SK-N-SH (cell line): ENCODE data around the gene TLE6. TPM values are rescaled to one million over a fixed set of nuclear protein-coding genes. Genes with fewer than 3 reads are reported as not detected.
A peak's percentile ranks its signal among the peaks of the same experiment; 100 is the strongest.

Source experiments
- CTCF ChIP-seq: fragments of 200-600 bp; sonication (generic); IDR thresholded peaks from 2 replicates; pipeline ENCODE4 v1.6.1; 2017; ENCODE audit warnings: antibody characterized with exemption, mild to moderate bottlenecking, moderate library complexity
- EZH2phosphoT487 ChIP-seq: fragments of 200-600 bp; sonication (generic); IDR thresholded peaks from 2 replicates; pipeline ENCODE4 v1.6.1; 2017; ENCODE audit warnings: low read depth, mixed run types, mild to moderate bottlenecking, antibody characterized with exemption, moderate library complexity, borderline replicate concordance
- FOXJ3 ChIP-seq: sonication (generic); formaldehyde crosslinking; IDR thresholded peaks from 2 replicates; pipeline ENCODE4 v1.5.1; 2020; ENCODE audit warnings: mild to moderate bottlenecking, missing genetic modification reagents
- FOXM1 ChIP-seq: IDR thresholded peaks from 2 replicates; pipeline ENCODE4 v1.4.0; 2012; ENCODE audit warnings: low read depth, mild to moderate bottlenecking
- GABPA ChIP-seq: IDR thresholded peaks from 2 replicates; pipeline ENCODE4 v1.4.0; 2012; ENCODE audit warnings: low read depth, mild to moderate bottlenecking
- IRF3 ChIP-seq: fragments of 150-350 bp; IDR thresholded peaks from 2 replicates; pipeline ENCODE4 v1.6.1; 2016; ENCODE audit warnings: mild to moderate bottlenecking, low read depth, low read length
- MXI1 ChIP-seq: IDR thresholded peaks from 2 replicates; pipeline ENCODE4 v1.6.1; 2012; ENCODE audit warnings: mild to moderate bottlenecking, low read depth, low read length, improper control_type of control experiment
- PBX3 ChIP-seq: IDR thresholded peaks from 2 replicates; pipeline ENCODE4; 2012
- RCOR1 ChIP-seq: fragments of 150-350 bp; IDR thresholded peaks from 2 replicates; pipeline ENCODE4 v1.6.1; 2017; ENCODE audit warnings: antibody characterized with exemption, low read length
- RXRA ChIP-seq: IDR thresholded peaks from 2 replicates; pipeline ENCODE4 v1.4.0; 2012; ENCODE audit warnings: low read depth, mild to moderate bottlenecking, borderline replicate concordance
- SIN3A ChIP-seq: IDR thresholded peaks from 2 replicates; pipeline ENCODE4 v1.6.1; 2012; ENCODE audit warnings: low read depth, mild to moderate bottlenecking, low read length, moderate library complexity, borderline replicate concordance
- SMC3 ChIP-seq: IDR thresholded peaks from 2 replicates; pipeline ENCODE4 v1.6.1; 2012; ENCODE audit warnings: low read depth, low read length, improper control_type of control experiment
- TCF12 ChIP-seq: IDR thresholded peaks from 2 replicates; pipeline ENCODE4 v1.4.0; 2012
- TEAD4 ChIP-seq: IDR thresholded peaks from 2 replicates; pipeline ENCODE4 v1.4.0; 2012; ENCODE audit warnings: mild to moderate bottlenecking, borderline replicate concordance; ENCODE audit not compliant: insufficient read depth
- YY1 ChIP-seq: IDR thresholded peaks from 2 replicates; pipeline ENCODE4 v1.4.0; 2012; ENCODE audit warnings: low read depth, mild to moderate bottlenecking
- polyA plus RNA-seq, 3 experiments: library from polyadenylated mRNA; depleted of rRNA; stranded (reverse); fragments of >200 nt; gene quantifications; 2 replicates each; pipeline ENCODE4 v1.2.3, GENCODE V29; 2012
- TF ChIP-seq, protein P1 (sequence below): IDR thresholded peaks from 2 replicates; pipeline ENCODE4 v1.4.0; 2012; ENCODE audit warnings: low read depth
- TF ChIP-seq, protein P2 (sequence below): IDR thresholded peaks from 2 replicates; pipeline ENCODE4 v1.4.0; 2012; ENCODE audit warnings: low read depth, borderline replicate concordance

TLE6 gene
- polyA plus RNA-seq, 1 of the 3 experiments (the other 2 are of a cell fraction), result 3.3 TPM

DNA sequence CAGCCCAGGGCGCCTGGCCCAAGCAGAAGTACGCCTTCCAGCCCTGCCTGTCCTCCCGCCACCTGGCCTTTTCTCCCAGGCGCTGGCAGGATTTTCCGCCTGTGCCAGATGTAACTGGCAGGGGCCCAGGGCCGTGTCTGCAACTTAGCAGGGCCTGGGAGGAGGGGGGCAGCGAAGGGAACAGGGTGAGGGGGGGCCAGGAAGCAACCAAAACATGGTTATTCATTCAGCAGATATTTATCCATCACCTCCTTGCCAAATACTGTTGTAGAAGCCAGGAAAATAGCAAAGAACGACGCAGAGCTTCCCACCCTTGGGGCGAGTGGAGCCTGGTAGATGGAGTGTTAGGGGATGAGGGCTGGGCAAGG is 5.6 kb downstream of the TLE6 start (continued):
- TF ChIP-seq IRF3 (no peak), TCF12 (peak; percentile 97), RCOR1 (peak; percentile 93), YY1 (no peak), TEAD4 (0 out of 2 replicates have a peak, but pooled peaks have one; percentile 46), FOXM1 (no peak), GABPA (no peak), SMC3 (no peak), CTCF (no peak), MXI1 (peak; percentile 53; the same call in 1 of the 2 replicates), FOXJ3 (CRISPR knock-in tag) (peak; percentile 92), PBX3 (peak; percentile 76), EZH2phosphoT487 (no peak), RXRA (0 out of 2 replicates have a peak, but pooled peaks have one; percentile 48), SIN3A (peak; percentile 54; the same call in 1 of the 2 replicates)
- TF ChIP-seq, protein P1, sequence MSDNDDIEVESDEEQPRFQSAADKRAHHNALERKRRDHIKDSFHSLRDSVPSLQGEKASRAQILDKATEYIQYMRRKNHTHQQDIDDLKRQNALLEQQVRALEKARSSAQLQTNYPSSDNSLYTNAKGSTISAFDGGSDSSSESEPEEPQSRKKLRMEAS, result peak; percentile 51; the same call in 1 of the 2 replicates
- TF ChIP-seq, protein P2, sequence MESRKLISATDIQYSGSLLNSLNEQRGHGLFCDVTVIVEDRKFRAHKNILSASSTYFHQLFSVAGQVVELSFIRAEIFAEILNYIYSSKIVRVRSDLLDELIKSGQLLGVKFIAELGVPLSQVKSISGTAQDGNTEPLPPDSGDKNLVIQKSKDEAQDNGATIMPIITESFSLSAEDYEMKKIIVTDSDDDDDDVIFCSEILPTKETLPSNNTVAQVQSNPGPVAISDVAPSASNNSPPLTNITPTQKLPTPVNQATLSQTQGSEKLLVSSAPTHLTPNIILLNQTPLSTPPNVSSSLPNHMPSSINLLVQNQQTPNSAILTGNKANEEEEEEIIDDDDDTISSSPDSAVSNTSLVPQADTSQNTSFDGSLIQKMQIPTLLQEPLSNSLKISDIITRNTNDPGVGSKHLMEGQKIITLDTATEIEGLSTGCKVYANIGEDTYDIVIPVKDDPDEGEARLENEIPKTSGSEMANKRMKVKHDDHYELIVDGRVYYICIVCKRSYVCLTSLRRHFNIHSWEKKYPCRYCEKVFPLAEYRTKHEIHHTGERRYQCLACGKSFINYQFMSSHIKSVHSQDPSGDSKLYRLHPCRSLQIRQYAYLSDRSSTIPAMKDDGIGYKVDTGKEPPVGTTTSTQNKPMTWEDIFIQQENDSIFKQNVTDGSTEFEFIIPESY, result peak; percentile 35; the same call in 1 of the 2 replicates
